ENCODE results near the gene PSMB9.
"Not testable (repeated sequence)": the region's sequence is repeated elsewhere in the genome, so short reads cannot be mapped to it uniquely, and the experiment has no call there.

PSMB9 gene

DNA sequence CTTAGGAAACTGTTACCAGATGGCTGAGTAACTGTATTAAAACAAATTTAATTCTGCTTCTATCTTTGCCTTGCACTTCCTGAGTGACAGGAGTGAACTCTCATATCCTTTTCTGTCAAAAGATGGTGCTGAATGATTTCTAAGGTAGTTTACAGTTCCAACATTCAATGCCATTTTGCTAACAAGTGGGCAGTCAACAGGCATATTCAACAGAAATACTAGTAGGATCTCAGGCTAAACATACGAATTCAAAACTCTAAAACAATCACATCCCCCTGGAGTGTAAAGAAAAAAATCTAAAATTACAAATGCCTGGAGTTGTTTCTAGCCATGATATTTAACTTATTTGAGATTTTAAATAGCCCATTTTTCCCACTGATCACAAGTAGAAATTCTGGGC, 6.7 kb downstream of the PSMB9 start:
- no peak for DNase-seq (ENCODE audit: low spot score)

GRCh38 chr6:32862725-32863124, 8.7 kb downstream of the PSMB9 start:
- DNase-seq (ENCODE audit: low spot score): no peak

DNA sequence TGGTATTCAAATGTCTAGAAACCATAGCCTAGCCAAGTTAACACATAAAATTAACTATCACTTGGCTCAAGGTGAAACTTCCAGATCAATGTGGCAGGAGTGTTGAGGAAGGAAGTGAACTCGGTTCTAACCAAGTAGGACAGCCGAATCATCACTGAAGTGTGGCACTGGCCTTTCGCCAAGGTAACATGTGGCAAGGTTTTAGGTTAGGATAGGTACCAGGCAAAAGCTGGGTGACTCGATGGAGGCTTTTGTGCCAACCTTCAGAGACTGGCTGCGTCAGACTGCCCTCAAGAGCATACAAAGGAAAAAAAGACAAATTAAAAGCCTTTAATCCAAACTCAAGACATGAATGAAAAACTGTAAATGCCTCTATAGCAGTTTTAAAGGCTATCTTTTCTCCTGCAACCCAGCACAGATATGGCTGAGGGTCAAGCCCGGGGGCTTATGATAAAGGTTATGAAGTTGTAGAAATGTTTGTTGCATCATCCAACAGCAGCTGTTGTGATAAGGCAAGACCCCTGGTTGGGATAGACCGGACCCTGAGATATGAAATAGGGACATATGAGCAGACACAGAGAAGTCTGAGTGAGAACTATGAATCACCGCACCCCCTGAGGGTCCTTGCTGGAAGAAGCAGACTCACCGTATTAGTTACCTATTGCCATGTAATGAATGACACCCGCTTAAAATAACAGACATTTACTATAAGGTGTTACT, 11.9 kb downstream of the PSMB9 start:
- DNase-seq (ENCODE audit: low spot score): no peak

DNA sequence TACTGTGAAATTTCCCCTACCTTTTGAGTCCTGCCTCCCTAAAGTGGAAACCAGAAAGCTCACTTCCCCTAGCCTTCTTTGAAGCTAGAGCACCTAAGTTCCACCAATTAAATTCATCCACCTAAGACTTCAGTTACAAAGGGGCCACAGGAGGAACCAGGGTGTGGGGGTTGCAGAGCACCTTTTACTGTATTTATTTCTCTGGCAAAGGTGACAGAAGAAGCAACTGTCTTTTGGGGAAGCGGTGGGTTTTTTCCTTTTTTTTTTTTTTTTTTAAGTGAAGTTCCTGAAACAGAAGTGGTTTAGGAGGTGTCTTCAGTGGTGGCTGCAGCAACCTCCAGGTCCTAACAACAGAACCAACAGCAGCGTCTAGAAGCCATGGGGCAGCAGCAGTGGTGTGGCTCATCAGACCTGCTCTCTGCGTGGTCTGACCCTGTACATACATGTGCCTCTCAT, 13.1 kb downstream of the PSMB9 start:
- no peak for DNase-seq (ENCODE audit: low spot score)

DNA sequence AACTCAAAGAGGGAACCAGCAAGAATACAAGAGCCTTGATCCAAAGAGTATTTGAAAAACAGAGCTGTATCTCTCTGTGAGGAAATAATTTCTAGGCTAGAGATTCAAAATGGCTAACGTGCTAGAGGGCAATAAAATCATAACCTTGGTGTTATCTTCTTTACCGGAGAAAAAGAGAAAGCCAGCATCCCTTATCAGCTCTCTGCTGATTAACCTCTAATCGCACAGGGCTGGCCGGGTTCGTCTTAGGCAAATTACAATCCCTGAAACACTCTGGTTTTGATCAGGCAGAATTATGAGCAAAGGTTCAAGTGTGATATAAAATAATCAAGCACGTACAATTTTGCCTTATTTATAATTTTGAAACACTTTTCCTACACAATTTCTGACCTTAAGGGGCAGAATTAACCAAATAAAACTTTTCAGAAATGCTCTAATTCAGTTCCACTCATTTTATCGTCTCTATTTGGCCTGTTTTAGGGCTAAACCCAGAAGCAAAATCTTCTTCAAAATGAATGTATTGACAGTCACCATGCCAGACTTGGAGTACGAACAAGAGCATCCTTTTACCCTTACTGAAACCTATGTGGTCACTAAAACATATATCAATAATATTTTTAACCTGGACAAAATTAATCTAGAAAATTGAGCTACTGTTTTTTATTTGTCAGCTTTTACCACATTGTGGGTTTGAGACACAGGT, 13.7 kb downstream of the PSMB9 start:
- DNase-seq (ENCODE audit: low spot score): no peak

DNA sequence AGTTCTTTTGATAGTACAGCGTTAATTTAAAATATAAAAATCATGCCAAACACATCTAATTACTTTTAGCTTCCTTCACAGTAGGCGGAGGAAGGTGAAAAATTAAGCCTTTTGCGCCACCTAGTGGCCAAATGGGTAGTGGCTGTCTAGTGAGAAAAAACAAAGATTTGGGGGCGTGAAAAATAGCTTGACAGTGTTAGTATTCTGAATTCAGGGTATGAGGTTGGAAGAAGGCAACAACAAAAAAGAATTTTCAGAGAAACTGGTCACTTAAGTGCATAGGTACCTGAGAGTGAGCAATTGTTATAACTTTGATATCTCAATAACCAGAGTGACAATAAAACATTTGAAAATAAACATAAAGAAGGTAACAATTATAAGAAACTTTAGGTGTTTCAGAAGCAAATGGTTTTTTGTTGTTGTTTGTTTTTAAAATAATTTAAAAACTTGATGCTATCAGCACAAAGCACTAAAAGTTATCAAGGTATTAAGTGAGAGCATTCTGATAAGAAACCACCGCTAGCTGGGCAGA, 14.3 kb downstream of the PSMB9 start:
- peak; percentile 77 for DNase-seq (ENCODE audit: low spot score)

DNA sequence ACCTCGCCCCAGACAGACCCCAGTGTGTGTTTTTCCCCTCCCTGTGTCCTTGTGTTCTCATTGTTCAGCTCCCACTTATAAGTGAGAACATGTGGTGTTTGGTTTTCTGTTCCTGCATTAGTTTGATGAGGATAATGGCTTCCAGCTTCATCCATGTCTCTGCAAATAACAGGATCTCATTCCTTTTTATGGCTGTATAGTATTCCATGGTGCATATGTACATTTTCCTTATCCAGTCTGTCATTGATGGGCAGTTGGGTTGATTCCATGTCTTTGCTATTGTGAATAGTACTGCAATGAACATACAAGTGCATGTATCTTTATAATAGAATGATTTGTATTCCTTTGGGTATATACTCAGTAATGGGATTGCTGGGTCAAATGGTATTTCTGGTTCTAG, 20.0 kb downstream of the PSMB9 start:
- not testable (repeated sequence) for DNase-seq (ENCODE audit: low spot score)

- DNase-seq (ENCODE audit: low spot score): no peak
Measured at GRCh38 chr6:32876603-32877002, 22.6 kb downstream of the PSMB9 start.

DNA sequence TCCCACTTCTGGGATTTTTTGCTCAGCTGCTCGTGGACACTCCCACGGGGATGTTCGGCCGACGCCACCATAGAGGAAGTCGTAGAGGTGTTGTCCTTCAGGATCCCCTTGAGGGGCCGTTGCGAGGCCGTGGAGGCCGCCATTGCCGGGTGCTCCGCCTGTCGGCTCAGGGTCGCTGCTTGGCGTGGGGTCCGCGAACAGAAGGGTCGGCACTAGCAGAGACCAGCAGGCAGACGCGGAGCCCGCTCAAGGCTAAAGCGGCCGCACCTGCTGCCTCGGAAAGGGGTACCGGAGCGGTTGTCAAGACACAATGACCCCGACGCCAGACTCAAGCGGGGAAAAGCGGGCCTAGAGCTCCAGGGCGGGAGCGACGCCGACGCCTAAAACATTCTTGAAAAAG, 25.7 kb downstream of the PSMB9 start:
- DNase-seq (ENCODE audit: low spot score): no peak

DNA sequence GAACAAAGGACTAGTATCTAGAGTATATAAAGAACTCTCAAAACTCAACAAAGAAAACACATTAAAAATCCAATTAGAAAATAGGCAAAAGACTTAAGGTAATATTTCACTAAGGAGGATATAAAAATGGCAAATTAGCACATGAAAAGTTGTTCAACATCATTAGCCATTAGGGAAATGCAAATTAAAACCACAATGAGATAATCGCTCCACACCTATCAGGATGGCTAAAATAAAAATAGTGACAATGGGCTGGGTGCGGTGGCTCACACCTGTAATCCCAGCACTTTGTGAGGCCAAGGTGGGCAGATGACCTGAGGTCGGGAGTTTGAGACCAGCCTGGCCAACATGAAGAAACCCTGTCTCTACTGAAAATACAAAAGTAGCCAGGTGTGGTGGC, 27.0 kb downstream of the PSMB9 start:
- not testable (repeated sequence) for DNase-seq (ENCODE audit: low spot score)

- no peak for DNase-seq (ENCODE audit: low spot score)
Measured at GRCh38 chr6:32882879-32883250, 28.9 kb downstream of the PSMB9 start.

DNA sequence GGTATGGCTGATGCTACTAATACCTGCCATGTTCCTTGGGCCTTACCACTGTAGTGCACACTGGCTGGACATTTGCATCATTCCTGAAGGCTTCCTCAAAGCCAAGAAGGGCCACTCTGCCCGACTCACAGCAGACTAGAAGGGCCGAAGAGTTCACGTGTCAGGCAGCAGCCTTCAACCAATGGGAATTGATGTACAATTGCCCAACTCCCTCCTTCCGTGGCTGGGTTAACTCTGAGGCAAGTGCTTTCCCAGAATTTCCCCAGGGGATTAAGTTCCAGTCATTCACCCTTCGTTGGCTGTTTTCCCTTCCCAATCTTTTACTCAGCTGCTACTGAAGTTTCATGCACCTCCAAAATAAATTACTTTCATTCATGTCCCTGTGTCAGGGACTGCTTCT, 29.8 kb downstream of the PSMB9 start:
- no peak for DNase-seq (ENCODE audit: low spot score)

- DNase-seq (ENCODE audit: low spot score): no peak
Measured at GRCh38 chr6:32885698-32886286, 31.8 kb downstream of the PSMB9 start.

GRCh38 chr6:32886681-32887383, 32.8 kb downstream of the PSMB9 start:
- DNase-seq (ENCODE audit: low spot score): no peak

GRCh38 chr6:32887616-32888015, 33.6 kb downstream of the PSMB9 start:
- DNase-seq (ENCODE audit: low spot score): no peak

- DNase-seq (ENCODE audit: low spot score): no peak
Measured at GRCh38 chr6:32888576-32888975, 34.6 kb downstream of the PSMB9 start.

GRCh38 chr6:32889533-32889932, 35.5 kb downstream of the PSMB9 start:
- no peak for DNase-seq (ENCODE audit: low spot score)

DNA sequence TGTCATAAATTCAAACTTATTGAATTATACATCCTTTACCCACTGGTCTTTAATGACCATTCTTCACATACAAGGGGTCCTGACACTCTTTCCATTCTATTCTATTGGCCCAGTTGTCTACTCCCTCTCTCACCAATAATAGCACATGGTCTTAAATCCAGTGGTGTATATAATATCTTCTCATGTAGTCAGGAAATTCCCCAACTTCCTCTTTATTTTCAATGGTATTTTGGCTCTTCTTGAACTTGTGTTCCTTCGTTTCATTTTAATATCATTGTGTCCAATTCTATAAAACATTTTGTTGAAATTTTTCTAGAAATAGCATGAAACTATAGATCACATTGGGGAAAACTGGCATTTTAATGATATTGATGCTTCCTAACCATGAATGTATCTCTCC, 36.8 kb downstream of the PSMB9 start:
- no peak for DNase-seq (ENCODE audit: low spot score)

GRCh38 chr6:32894085-32895005, 40.4 kb downstream of the PSMB9 start:
- DNase-seq (ENCODE audit: low spot score): peak; percentile 94

DNA sequence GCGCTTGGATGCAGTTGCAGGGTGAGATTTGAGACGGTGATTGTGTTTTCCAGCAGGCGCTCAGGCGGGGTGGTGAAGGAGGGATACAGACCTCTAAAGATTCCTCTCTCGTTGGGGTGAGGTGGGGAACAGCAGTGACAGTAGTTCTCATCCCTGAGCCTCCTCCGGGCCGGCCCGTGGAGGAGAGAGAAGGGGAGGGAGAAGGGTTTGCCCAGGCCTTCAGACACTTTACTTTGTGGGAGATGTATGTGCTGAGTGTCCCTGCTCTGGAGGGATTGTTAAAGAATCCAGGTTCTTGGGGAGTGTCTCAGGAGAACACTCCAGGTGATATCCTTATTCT, 41.0 kb downstream of the PSMB9 start:
- no peak for DNase-seq (ENCODE audit: low spot score)

DNA sequence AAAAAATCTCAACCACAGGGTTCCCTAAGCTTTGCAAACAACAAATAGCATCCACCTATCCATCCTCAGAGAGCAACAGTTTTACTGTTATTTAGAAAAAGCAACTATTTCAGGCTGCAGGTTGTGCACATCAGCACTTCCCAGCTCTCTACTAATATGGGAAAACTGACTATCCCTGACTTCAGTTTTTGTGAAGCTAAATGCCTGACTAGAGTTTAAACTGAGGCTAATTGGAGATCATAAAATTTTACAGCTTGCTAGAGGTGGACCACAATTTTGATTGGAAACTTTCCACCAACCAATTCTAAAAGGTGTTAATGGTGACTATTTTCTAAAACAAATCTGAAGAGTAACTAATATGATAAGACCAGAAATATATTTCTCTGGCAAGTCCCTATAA, 50.0 kb downstream of the PSMB9 start:
- no peak for DNase-seq (ENCODE audit: low spot score)

GRCh38 chr6:32905078-32905477, 51.1 kb downstream of the PSMB9 start:
- DNase-seq (ENCODE audit: low spot score): no peak

Data from left forelimb (tissue), 1 donor.